ENCODE data around the gene ADD2.

The ADD2 gene

DNA sequence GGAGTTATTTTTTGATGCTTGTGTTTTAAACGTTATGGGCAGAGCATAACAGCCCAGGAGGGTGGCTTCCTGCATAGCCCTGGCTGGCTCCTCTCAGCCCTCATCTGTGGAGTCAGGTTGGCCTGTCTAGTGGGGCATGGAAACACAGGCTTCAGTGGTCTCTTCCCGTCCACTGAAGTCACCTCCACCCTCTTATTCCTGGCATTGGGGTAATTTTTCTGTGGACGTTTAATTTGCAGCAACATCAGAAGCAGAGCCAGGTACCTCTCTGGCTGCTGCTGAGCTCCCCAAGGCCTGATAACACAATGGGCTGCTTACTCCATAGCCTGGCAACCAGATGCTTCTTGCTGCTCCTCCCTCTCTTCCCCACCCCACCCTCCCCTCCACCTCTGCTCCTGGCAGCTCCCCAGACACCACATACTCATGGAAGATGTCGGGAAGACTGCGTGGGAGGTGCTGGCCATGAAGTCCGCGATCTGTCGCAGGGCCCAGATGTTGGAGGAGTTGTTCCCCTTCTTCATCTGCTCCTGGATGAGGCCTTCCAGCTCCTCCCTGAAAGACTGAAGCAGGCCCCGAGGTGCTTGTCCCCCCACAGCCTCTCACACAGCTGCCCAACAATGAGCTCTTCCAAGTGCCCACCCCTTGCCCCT, 64.0 kb downstream of the ADD2 start:
- DNase-seq (ENCODE audit: low read depth in 2 of 2), result no peak

DNA sequence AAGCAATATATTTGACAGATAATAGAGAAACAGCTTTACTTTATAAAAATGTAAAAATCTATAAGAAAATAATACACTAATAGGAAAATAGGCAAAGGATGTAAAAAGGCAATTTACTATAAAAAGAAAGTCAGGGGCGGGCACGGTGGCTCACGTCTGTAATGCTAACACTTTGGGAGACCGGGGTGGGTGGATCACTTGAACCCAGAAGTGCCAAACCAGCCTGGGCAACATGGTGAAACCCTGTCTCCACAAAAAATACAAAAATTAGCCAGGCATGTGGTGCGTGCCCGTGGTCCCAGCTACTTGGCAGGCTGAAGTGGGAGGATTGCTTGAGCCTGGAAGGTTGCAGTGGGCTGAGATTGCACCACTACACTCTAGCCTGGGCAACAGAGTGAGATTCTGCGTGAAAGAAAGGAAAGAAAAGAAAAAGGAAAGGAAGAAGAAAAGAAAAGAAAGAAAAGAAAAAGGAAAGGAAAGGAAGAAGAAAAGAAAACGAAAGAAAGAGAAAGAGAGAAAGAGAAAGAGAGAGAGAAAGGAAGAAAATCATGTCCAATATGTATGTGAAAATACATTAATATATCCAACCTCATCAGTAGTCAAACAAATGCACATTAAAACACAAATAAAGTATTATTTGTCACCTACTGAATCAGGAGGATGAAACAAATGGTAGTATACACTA, 65.1 kb downstream of the ADD2 start:
- no peak for DNase-seq (ENCODE audit: low read depth in 2 of 2)

DNA sequence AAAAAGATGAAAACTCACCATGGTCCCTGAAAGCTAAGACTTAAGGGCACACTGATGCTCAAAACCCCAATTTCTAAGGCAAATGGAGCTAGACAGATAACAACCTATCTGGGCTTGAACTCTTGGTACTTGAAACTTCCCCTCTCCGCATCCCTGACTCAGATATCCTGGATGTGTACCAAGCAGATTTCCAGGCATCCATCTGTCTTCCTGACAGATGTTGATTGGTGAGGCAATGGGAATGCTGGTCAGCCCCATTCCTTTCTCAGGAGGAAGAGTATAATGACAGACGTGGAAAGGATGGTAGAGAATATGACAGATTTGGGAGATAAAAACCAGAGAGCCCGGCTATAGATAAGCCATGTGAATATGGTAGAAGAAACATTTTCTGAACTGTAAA, 69.2 kb downstream of the ADD2 start:
- no peak for DNase-seq (ENCODE audit: low read depth in 2 of 2)

DNA sequence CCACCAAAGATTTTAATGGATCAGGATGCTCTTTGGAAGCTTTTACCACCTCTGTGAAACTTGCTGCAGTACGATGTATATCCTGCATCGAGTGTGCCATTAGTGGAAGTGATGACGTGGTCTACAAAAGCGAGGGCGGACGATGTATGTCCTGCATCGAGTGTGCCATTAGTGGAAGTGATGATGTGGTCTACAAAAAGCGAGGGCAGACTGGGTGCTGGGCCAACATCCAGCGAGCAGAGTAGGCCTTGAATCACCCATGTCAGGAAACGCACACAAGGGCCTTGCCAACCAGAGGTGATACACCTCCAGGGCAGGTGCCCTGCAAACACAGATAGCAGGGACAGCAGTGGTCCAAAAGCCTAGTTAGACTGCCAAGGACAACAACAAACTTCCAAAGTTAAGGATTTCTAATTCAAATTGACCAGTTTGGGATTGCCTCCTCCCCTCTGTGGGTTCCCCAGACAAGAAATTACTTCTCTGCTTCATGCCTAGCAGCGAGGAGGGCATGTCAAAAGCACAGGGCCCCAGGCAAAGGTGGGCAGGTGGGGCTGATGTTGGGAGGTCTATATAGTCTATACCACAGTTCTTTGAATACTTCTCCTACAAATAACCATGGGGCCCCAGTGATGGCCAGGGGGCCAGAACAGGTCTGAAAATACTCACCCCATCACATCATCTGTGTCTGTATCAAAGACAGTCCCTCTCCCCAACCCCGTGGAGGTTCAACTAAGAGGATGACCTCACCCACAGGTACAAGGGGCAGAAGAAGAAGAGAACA, 70.2 kb downstream of the ADD2 start:
- no peak for DNase-seq (ENCODE audit: low read depth in 2 of 2)

DNA sequence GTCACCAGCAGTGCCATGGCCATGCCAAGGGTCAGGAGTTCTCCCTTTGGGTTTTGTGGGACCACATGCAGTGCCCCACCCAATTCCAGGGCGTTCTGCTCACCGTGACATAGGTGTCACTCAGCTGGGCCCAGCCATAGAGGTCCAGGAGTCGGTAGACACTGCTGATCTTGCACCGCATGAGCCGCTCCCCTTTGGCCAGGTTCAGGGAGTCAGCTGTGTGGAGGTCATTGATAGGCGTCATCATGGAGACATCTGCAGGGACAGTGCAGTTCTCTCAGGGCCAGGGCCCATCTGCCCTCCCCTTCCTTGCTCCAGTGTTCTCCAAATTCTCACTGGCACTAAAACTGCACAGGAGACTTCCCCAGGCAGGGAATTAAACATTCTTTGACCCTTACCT, 71.9 kb downstream of the ADD2 start:
- no peak for DNase-seq (ENCODE audit: low read depth in 2 of 2)

DNA sequence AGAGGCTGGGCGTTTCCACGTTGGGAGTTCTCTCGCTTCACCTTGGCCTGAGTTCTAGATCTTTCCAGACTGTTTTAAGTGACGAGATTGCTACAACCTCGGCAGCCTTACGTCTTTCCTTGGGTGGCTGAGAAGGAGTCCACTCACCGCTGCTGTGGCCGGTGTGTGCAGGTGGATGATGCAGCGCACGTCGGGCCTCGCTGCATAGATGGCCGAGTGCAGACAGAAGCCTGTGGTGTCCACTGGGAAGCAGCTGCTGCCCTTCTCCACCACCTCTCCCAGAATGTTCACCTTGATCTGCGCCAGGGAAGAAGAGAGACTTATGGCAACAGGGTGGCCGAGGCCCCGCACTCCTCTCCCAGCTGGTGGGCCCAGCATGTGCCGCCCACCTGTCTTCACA, 75.7 kb downstream of the ADD2 start:
- no peak for DNase-seq (ENCODE audit: low read depth in 2 of 2)

DNA sequence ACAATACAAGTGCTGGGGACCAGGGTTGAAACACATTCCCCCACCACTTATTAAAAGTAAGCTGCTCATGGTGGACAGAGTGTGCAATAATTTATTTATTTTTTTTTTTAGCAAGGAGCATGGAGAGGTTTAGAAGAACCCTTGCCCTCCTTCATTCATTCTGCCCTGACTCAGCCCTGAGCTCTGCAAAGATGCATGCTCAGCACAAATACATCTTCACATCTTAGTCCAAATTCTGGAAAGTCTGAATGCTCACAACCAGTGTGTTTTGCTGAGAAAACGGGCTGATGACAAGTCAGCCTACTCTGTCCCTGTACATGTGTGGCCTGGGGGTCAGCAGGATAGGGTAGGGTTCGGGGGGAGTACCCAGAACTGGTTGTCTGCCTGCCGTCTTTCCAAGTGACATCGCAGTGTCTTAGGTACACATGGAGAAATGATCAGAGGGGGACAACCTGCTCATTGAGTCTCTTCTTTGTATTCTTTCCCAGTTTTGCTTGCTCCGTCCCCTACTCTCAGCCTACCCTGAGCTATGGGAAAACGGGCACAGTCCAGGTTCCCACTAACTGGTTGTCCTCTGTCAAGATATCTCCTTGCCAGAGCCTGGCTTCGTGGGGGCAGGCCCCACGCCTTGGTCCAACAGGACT, 76.4 kb downstream of the ADD2 start:
- DNase-seq (ENCODE audit: low read depth in 2 of 2), result no peak

DNA sequence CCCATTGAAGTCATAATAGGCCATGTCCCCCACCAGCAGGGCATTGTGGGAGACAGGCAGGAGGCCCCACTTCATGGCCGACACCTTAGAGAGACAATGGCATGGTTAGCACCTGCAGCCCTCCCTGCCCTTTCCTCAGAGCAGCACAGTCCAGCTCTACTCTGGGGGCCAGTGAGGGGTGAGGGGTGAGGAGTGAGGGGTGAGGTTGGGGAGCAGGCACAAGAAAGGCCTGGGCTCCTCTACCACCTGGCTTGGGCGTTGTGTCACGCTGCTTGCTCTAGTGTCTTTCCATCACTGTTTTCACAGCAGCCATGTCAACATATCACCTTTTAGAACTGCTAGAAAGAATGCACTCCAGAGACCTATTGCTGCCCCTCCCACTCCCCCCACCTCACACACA, 77.2 kb downstream of the ADD2 start:
- no peak for DNase-seq (ENCODE audit: low read depth in 2 of 2)

DNA sequence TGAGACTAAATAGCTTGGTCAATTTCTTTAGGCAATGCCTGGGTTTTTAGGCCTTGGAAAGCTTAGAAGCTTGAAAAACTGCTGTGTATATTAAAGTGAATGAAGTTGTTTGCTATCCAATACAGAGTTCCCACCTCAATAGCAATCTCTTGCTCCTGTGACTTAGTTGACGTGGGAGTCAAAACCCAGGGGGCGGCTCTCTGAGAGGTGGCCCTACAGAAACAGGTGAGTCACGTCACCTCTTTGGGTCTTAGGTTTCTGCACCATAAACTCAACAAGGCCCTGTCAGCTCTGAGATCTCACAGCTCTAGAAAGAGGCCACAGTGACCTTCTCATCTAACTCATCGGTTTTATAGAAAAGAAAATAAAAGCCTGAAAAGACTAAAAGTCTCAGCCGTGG, 79.6 kb downstream of the ADD2 start:
- DNase-seq (ENCODE audit: low read depth in 2 of 2), result no peak

DNA sequence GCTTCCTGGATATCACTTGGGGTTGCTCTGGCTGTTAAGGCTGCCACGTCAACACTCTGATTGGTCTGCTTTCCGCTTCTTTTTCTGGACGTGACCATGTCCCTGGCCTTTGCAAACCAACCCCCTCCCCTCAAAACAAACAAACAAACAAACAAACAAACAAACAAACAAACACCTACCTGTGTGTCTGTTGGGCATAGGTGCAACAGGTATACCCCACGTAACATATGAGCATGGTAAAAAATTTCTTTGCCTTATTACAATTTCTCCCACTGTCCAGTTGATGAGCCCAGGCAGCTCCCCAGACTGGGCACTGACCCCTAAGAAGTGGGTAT, 80.6 kb downstream of the ADD2 start:
- DNase-seq (ENCODE audit: low read depth in 2 of 2), result no peak

DNA sequence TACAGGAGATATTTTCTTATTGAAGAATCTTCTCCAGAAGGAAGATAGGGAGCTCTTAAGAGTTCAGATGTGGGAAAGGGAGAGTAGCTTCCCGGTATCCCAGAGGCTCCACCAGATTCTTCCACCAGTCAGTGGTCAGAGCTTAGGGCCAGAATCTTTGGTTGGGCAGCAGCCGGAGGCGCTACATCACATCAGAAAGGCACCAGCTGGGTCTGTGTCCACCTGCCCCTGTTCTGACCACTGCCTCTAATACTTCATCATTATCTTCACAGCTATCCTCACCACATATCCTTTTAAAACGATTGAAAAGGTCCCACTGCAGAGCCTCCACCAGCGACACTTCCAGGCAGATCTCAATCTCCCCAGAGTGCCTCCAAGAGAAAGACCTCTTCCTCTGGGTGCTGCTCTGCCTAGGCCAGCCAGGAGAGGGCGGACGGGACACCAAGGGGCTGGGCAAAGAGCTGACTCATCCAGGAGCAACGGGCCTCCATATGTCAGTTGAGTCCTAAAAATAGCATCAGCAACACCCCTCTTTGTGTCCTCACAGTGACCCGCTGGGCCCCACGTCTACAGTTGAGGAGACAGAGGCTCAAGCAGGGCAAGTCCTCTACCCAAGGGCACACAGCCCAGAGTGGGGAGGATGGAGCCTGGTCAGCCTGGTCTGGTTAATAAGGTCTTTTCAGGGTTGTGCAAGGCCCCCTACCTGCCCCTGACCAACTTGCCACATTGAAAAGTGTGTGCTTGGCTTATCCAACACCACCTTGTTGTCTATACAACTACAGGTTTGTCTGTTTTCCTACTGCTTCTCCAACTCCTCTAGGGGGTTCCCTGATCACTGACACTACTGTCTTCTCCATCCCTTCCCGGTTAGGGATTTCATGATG, 81.2 kb downstream of the ADD2 start:
- peak; percentile 10 to 16 for DNase-seq (ENCODE audit: low read depth in 2 of 2)

DNA sequence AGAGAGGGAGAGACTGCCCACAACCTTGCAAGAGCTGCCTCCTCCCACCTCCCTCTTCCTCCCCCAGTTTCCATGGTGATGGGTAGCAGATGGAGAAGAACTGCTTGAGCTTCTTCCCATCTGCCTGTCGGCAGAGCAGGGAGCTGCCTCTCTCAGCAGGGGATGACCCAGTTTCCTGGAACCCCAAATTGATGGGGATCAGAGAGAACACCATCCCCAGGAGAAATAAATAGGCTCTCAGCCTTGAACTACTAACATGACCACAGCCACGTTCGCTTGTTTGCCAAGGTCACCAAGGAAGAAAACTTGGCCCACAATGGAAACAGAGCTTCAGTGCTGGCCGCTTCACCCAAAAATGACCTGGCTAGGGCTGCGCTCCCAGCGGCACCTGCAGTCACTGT, 82.2 kb downstream of the ADD2 start:
- DNase-seq (ENCODE audit: low read depth in 2 of 2), result no peak

DNA sequence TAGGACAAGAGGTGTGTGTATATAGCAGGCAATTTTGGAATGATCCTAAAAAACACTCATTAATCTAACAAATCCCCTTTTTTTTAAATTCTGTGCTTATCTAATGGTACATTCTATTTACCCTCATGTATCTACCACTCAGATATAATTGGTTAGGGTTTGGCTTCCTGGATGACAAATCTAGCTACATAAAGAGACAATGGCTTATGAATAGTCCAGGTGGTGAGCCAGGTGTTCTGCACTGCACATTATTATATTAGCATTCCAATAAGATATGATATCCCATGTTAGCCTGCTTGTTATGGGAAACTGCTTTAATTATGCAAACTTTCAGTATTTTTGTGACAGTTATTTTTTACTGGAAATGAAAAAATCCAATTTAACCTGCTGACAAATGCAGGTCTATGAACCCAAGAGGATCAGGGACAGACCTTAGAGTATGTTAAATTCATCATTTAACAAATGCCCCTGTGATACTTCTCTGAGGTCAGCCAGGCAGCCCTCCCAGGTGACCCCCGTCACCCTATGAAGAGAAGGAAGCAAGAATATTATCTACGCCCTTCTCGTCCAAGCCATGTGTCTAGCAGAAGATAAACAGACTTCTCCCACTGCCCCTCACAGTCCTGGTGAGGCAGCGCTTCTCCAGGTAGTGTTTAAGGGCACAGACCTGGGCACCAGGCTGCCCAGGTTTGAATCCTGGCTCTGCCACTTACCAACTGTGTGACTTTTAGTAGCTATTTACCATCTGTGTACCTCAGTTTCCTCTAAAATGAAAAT, 83.0 kb downstream of the ADD2 start:
- no peak for DNase-seq (ENCODE audit: low read depth in 2 of 2)

DNA sequence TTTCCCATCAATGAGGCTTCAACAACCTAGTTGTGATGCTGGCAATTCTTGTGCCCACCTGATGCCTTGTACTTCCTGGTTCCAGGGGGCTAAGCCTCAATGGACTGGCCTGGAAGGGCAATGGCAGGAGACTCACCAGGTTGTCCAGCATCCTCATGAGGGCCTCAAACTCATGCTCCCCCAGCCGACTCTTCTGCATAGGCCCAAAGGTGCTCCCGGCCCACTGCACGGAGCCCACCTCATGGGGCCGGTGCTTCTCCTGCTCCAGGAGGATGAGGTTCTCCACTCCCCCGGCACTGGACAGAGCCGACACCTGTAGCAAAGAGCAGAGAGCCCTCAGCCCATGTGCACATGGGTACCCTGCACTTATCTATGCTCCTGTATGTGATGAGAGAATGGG, 84.5 kb downstream of the ADD2 start:
- DNase-seq (ENCODE audit: low read depth in 2 of 2), result no peak

DNA sequence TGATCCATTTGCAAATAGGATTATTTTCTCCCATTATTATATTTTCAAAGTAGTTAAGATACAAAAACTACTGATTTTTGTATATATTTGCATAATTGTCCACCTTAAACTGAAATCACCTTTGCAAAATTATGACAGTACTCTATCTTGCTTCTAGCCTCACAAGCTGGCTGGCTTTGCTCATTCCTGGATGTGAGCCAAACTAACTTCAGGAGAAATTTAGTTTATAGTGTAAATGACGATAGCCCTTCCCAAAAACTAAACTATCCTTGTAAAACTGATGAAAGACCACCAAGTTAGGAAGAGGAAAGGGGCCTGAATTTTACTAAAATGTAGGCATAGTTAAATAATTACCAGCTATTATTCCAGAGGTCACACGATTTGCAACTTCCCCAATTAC, 87.3 kb downstream of the ADD2 start:
- DNase-seq (ENCODE audit: low read depth in 2 of 2), result no peak

DNA sequence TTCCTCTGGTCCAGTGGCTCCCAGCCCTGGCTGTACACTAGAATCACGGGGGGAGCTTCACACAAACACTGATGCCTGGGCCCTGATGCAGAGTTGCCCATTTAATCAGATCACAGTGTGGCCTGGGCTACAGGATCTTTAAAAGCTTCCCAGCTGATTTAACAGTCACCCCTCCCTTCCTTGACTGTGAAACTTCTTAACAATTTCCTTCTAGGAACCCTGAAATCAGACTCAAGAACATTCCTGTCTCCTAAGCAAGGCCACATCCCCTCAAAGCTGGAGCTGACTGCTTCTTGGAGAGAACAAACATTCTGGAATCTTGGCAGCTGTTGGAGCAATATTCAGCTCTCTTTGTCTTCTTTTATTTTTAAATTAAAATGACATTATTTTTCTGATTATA, 88.7 kb downstream of the ADD2 start:
- no peak for DNase-seq (ENCODE audit: low read depth in 2 of 2)

DNA sequence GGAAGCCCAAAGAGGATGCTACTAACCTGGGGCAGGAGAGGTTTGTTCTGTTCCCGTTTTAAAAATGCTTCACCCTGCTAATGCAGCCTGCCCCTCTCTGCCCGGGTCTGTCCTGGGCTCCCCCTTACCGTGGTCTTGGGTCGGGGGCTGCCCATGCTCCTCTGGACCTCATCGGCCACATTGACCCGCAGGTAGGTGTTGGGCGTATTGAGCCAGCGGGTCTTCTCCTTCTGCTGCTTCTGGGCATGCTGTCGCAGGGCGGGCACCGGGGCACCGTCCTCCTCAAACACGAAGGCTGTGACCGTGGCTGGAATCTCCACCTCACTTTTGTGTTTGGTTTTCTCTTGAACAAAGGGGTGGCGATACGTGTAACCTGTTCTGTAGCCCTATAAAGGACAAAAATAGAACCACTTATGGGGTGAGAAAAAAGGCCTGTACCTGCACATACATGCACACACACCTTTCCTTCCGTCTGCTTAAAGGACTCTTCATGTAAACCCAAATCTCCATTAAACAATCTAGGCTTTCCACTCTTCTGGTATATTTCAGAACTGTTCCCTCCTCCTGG, 89.3 kb downstream of the ADD2 start:
- DNase-seq (ENCODE audit: low read depth in 2 of 2), result no peak

DNA sequence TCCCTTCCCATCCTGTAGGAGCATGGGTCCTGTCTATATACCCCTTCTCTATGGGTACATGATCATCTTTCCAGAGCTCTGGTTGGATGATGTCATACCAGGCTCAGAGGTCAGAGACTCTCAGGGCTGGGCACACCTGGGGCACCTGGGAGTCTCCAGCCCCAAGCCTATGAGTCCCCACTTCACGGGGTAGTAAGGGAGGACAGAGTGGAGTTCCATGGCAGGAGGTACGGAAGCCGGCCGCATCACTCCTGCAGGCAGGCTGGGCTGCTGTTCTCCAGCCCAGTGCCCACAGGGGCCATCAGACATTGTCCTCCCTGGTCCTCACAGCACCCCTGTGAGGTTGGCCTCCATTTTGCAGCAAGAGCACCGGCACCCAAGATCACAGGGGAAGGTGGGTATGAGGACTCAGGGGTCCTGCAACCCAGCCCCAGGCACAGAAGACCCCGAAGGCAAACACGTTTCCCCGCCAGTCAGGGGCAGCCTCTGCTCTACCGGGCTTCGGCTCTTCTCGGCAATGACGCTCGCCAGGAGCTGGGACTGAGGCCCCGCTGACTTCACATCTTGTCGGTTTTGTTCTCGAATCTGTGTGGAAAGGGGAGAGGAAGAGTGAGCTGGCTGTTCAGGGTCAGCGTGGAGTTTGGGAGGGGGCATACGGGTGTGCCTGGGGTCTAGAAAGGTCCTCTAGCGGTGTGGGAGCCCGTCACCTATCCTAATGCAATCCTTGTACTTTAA, 91.5 kb downstream of the ADD2 start:
- no peak for DNase-seq (ENCODE audit: low read depth in 2 of 2)

DNA sequence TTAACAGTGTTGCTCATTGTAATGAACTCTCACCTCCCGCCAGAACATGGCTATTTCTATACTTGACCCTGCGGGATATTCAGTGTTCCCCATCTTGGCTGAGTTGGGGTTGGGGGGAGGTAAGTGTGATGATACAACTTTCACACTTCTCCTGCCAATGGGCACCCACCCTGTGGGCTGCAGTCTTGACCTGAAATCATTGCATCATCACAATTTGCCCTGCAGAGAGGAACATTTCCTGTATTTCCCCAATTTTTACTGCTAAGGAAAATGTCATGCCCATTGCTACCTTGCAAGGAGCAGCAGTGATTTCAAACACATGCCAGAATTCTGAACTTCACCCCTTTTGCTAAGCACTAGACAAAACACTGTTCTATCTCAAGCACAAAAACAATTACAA, 92.1 kb downstream of the ADD2 start:
- DNase-seq (ENCODE audit: low read depth in 2 of 2), result no peak

Data from stimulated activated CD8-positive, alpha-beta memory T cell treated with anti-CD3 and anti-CD28 coated beads, Interleukin-2, amount 100 ng/mL, for 48 hours (primary cell).